ENCODE data around the gene GPR61.

Gene GPR61

GRCh38 chr1:109589679-109590078 is 50.0 kb downstream of the GPR61 start:
- TF ChIP-seq EZH2 (IDR thresholded peaks at IDR 0.05; ENCODE audit: borderline replicate concordance, low read length) (no peak), CTCF (IDR thresholded peaks at IDR 0.05; ENCODE audit: low read length) (no peak)
- Histone ChIP-seq H3K4me2 (ENCODE audit: low read length) (no peak overlapping the region), H3K79me2 (ENCODE audit: insufficient read depth, low read length) (no peaks in the 10 kb centered on the region), H3K9ac (ENCODE audit: low read length) (no peak overlapping the region), H3K27me3 (ENCODE audit: insufficient read depth, low read length) (no peaks in the 10 kb centered on the region), H3K27ac (ENCODE audit: low read depth, low read length, poor library complexity, severe bottlenecking) (no peak overlapping the region), H2AFZ (ENCODE audit: low read length) (no peak overlapping the region), H3K4me3 (ENCODE audit: low read depth, low read length, poor library complexity, severe bottlenecking) (no peak overlapping the region), H3F3A (ENCODE audit: insufficient read depth, low read length) (peaks cover 3% of the 10 kb centered on the region; the same call in 1 of the 2 replicates), H4K20me1 (ENCODE audit: insufficient read depth, low read length) (no peaks in the 10 kb centered on the region), H3K36me3 (ENCODE audit: insufficient read depth, low read length) (peaks cover 82% of the 10 kb centered on the region), H3K9me2 (ENCODE audit: low read depth, low read length) (no peaks in the 10 kb centered on the region), H3K4me1 (ENCODE audit: insufficient read depth, low read length, severe bottlenecking) (no peaks in the 10 kb centered on the region), H3K9me3 (ENCODE audit: low read length) (no peaks in the 10 kb centered on the region)

- Histone ChIP-seq H3K4me1 (ENCODE audit: insufficient read depth, low read length, severe bottlenecking) (no peaks in the 10 kb centered on the region), H3F3A (ENCODE audit: insufficient read depth, low read length) (peaks cover 3% of the 10 kb centered on the region; the same call in 1 of the 2 replicates)
- TF ChIP-seq EZH2 (IDR thresholded peaks at IDR 0.05; ENCODE audit: borderline replicate concordance, low read length) (no peak), CTCF (IDR thresholded peaks at IDR 0.05; ENCODE audit: low read length) (no peak)
These were observed 53.2 kb downstream of the GPR61 start for GRCh38 chr1:109592916-109593315.

GRCh38 chr1:109595531-109595930 is 55.9 kb downstream of the GPR61 start:
- H3K4me3 ChIP-seq (ENCODE audit: low read depth, low read length, poor library complexity, severe bottlenecking): no peak overlapping the region
- no peak overlapping the region for H3K4me2 ChIP-seq (ENCODE audit: low read length)
- H3K9me3 ChIP-seq (ENCODE audit: low read length): no peaks in the 10 kb centered on the region
- H3F3A ChIP-seq (ENCODE audit: insufficient read depth, low read length): peaks cover 3% of the 10 kb centered on the region; the same call in 1 of the 2 replicates
- no peak overlapping the region for H3K9ac ChIP-seq (ENCODE audit: low read length)
- no peaks in the 10 kb centered on the region for H3K9me2 ChIP-seq (ENCODE audit: low read depth, low read length)
- H3K4me1 ChIP-seq (ENCODE audit: insufficient read depth, low read length, severe bottlenecking): no peaks in the 10 kb centered on the region
- no peaks in the 10 kb centered on the region for H3K79me2 ChIP-seq (ENCODE audit: insufficient read depth, low read length)
- peaks cover 46% of the 10 kb centered on the region; the same call in 1 of the 2 replicates for H3K36me3 ChIP-seq (ENCODE audit: insufficient read depth, low read length)
- no peaks in the 10 kb centered on the region for H3K27me3 ChIP-seq (ENCODE audit: insufficient read depth, low read length)
- TF ChIP-seq CTCF (IDR thresholded peaks at IDR 0.05; ENCODE audit: low read length) (no peak), EZH2 (IDR thresholded peaks at IDR 0.05; ENCODE audit: borderline replicate concordance, low read length) (no peak)
- no peak overlapping the region for H2AFZ ChIP-seq (ENCODE audit: low read length)
- no peaks in the 10 kb centered on the region for H4K20me1 ChIP-seq (ENCODE audit: insufficient read depth, low read length)
- no peak overlapping the region for H3K27ac ChIP-seq (ENCODE audit: low read depth, low read length, poor library complexity, severe bottlenecking)

More at GRCh38 chr1:109592916-109593315, 53.2 kb downstream of the GPR61 start:
- H3K27me3 ChIP-seq (ENCODE audit: insufficient read depth, low read length): no peaks in the 10 kb centered on the region
- H3K36me3 ChIP-seq (ENCODE audit: insufficient read depth, low read length): peaks cover 68% of the 10 kb centered on the region
- no peaks in the 10 kb centered on the region for H3K9me3 ChIP-seq (ENCODE audit: low read length)
- no peaks in the 10 kb centered on the region for H3K79me2 ChIP-seq (ENCODE audit: insufficient read depth, low read length)
- no peak overlapping the region for H3K9ac ChIP-seq (ENCODE audit: low read length)
- no peak overlapping the region for H3K4me2 ChIP-seq (ENCODE audit: low read length)
- no peaks in the 10 kb centered on the region for H4K20me1 ChIP-seq (ENCODE audit: insufficient read depth, low read length)
- H2AFZ ChIP-seq (ENCODE audit: low read length): no peak overlapping the region
- no peak overlapping the region for H3K27ac ChIP-seq (ENCODE audit: low read depth, low read length, poor library complexity, severe bottlenecking)
- no peaks in the 10 kb centered on the region for H3K9me2 ChIP-seq (ENCODE audit: low read depth, low read length)
- no peak overlapping the region for H3K4me3 ChIP-seq (ENCODE audit: low read depth, low read length, poor library complexity, severe bottlenecking)
